KOPT-K1 (cell line): Measurements from ENCODE around the gene ADIPOR2.
"Not testable (repeated sequence)": the region's sequence is repeated elsewhere in the genome, so short reads cannot be mapped to it uniquely, and the experiment has no call there.

ENCODE experiments used
- H3K27ac ChIP-seq: fragments of 200-600 bp; sonication (generic); 2 replicates; pipeline ENCODE4 v1.5.1; 2016; ENCODE audit warnings: antibody characterized with exemption, mild to moderate bottlenecking, low read depth, low read length; ENCODE audit not compliant: poor library complexity, severe bottlenecking
- H3K36me3 ChIP-seq: fragments of 200-600 bp; sonication (generic); 2 replicates; pipeline ENCODE4 v1.5.1; 2017; ENCODE audit warnings: antibody characterized with exemption, mild to moderate bottlenecking, low read length, moderate library complexity; ENCODE audit not compliant: insufficient read depth
- H3K9me3 ChIP-seq: fragments of 200-600 bp; sonication (generic); 2 replicates; pipeline ENCODE4 v1.5.1; 2017; ENCODE audit warnings: antibody characterized with exemption, low read length, mild to moderate bottlenecking; ENCODE audit not compliant: insufficient read depth, poor library complexity, severe bottlenecking

The ADIPOR2 gene

DNA sequence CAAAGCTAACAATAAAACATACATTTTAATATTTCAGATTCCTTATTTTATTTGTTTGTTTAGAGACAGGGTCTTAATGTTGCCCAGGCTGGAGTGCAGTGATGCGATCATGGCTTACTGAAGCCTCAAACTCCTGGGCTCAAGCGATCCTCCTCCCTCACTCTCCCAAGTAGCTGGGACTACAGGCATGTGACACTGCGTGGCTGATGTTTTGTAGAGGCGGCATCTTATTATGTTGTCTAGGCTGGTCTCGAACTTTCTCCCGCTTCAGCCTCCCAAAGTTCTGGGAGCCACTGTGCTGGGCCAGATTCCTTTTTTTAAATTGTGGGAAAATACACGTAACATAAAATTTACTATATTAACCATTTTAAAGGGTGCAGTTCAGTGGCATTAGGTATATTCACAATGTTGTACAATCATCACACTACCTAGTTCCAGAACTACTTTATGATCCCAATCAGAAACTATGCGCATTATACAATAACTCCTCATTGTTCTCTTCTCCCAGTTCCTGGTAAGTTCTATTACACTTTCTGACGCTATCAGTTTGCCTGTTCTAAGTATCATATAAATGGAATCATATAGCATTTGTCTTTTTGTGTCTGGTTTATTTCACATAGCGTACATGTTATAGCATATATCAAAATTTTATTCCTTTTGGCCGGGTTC lies 40.3 kb downstream of the ADIPOR2 start:
- Histone ChIP-seq H3K36me3 (peaks cover 6% of the 10 kb centered on the region; the same call in 1 of the 2 replicates), H3K27ac (no peak overlapping the region), H3K9me3 (no peaks in the 10 kb centered on the region)

DNA sequence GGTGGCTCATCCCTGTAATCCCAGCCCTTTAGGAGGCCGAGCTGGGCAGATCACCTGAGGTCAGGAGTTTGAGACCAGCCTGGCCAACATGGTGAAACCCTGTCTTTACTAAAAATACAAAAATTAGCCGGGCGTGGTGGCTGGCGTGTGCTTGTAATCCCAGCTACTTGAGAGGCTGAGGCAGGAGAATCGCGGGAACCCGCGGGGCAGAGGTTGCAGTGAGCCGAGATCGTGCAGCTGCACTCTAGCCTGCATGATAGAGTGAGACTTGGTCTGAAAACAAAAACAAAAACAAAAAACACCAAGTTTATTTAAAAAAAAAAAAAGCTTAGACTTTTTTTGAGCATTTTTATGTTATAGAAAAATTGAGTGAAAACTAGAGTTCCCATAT lies 40.8 kb downstream of the ADIPOR2 start:
- not testable (repeated sequence) for H3K9me3 ChIP-seq, H3K27ac ChIP-seq, H3K36me3 ChIP-seq

DNA sequence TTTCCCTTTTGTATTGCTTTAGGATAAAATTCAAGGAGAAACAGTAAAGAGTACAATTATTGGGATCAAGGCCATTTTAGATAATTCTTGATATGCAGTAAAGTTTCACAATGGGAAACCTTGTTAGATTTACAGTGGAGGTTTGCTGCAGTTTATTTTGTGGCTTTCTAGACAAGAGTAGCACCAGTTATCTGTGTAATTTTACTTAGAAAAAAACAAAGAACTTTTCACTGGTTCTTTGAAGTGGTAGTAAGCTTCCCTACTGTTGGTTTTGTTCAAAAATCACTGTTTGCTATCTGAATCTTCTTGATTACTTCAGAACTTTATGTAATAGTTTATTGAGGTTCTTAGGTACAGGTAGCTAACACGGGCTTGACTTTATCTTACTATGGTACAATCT lies 42.0 kb downstream of the ADIPOR2 start:
- no peaks in the 10 kb centered on the region for H3K9me3 ChIP-seq
- no peak overlapping the region for H3K27ac ChIP-seq
- H3K36me3 ChIP-seq, result no peaks in the 10 kb centered on the region

DNA sequence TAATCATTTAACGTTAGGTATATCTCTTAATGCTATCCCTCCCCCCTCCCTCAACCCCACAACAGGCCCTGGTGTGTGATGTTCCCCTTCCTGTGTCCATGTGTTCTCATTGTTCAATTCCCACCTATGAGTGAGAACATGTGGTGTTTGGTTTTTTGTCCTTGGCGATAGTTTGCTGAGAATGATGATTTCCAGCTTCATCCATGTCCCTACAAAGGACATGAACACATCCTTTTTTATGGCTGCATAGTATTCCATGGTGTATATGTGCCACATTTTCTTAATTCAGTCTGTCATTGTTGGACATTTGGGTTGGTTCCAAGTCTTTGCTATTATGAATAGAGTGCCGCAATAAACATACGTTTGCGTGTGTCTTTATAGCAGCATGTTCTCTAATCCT lies 42.8 kb downstream of the ADIPOR2 start:
- H3K36me3 ChIP-seq, H3K9me3 ChIP-seq, H3K27ac ChIP-seq: not testable (repeated sequence)

DNA sequence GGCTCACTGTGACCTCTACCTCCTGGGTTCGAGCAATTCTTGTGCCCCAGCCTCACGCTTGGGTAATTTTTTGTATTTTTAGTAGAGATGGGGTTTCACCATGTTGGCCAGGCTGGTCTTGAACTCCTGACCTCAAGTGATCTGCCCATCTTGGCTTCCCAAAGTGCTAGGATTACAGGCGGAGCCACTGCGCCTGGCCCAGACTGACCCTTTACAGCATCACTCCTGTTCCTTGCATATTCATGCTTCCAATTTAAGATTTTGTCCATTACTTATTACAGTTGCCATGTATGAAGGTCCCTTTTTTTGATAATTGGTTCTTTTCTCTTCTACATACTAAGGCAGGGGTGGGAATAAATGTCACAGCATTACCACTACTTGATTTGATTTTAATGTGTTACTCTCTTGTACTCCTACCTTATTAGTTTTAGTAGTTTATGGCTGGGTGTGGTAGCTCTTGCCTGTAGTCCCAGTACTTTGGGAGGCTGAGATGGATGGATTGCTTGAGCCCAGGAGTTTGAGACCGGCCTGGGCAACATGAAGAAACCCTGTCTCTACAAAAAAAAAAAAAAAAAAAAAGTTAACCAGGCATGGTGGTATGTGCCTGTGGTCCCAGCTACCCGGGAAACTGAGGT lies 46.9 kb downstream of the ADIPOR2 start:
- Histone ChIP-seq H3K36me3 (no peaks in the 10 kb centered on the region), H3K9me3 (no peaks in the 10 kb centered on the region), H3K27ac (no peak overlapping the region)

DNA sequence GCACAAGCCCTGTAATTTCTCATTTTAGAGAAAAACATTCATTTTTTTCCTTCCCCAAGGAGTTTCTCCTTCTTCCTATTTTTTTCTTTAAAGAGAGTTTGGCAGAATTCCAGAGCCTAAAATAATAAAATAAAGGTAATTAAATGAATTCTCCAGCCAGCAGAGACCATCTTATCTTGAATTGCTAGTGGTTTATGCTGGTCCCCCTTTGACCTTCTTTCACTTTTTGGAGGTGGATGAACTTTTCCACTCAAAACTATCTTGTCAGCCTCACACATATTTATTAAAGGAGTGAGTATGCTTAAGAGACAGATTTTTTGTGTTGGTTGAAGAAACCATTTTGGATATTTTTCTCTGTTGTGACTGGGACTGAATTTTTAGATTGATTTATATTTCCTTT lies 47.6 kb downstream of the ADIPOR2 start:
- H3K27ac ChIP-seq, result no peak overlapping the region
- peaks cover 1% of the 10 kb centered on the region for H3K9me3 ChIP-seq
- no peaks in the 10 kb centered on the region for H3K36me3 ChIP-seq

DNA sequence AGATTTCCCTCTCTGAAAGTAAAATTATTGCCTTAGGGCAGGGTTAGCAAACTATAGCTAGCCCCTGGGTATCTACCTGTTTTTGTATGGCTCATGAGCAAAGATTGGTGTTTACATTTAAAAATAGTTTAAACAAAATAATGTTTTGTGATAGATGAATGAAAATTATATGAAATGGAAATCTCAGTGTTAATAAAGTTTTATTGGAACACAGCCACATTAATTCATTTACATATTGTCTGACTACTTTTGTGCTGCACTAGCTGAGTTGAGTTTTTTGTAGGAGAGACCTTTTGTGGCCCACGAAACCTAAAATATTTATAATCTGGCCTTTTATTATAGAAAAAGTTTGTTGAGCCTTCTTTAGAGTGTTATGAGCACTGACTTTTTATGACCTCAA lies 48.5 kb downstream of the ADIPOR2 start:
- peaks cover 9% of the 10 kb centered on the region for H3K9me3 ChIP-seq
- no peak overlapping the region for H3K27ac ChIP-seq
- H3K36me3 ChIP-seq, result peaks cover 4% of the 10 kb centered on the region; the same call in 1 of the 2 replicates

DNA sequence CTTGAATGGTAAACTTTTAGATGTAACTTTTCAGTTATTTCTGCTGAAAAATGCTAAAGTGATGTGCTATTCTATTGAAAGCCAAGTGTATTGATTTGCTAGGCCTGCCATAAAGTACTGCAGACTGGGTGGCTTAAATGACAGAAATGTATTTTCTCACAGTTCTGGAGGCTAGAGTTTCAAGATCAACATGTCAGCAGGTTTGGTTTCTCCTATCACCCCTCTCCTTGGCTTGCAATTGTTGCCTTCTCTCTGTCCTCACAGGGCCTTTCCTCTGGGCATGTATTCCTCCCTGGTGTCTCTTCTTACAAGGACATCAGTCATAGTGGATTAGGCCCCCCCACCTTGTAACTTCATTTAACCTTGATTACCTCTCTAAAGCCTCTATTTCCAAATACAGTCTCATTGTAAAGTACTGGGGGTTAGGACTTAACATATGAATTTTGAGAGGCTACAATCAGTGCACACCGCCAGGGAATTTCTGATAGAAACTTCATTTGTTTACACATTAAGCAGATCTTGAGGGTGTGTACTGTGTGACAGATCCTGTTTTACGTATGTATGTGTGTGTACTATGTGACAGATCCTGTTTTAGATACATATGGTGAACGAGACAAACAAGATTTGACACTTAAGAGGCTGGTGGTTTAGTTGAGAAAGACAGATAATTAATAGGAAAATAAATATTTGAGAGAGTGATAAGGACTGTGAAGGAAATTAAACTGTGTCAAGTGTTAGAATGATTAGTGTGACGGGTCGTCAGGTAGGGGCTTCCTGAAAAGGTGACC lies 49.5 kb downstream of the ADIPOR2 start:
- H3K27ac ChIP-seq, result no peak overlapping the region
- peaks cover 16% of the 10 kb centered on the region for H3K9me3 ChIP-seq
- H3K36me3 ChIP-seq, result peaks cover 12% of the 10 kb centered on the region

DNA sequence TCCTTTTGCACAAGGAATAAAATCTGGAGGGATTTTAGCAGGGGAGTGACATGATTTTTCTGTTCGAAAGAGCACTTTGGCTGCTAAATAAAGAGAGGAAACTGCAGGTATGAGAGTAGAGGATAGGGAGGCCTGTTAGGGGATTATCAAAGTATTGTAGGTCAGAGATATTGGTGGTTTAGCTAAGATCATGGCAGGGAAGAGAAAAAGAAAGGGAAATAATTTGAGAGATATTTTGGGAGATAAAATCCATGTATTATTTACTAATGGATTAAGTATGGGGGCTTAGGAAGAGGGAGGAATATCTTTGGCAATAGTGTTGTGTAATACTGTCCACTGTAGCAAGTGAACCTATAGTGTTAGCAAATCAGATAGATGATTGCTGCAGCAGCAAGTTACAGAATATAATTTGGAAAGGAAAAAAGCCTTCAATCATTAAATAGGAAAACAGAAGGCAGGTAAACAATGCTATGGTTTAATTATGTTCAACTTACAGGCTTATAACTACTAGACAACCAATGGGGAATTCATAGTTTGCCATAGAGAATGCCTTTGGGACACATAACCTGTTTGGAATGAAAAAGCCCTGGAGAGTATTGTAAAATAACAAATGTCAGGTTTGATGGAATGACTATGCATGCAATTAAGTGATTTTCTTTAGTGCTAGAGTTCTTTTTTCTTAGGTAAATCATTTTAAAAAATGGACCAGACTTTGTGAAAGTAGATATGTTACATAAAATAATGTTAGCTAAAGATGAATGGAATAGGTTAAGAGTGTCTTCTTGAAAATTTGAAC lies 50.5 kb downstream of the ADIPOR2 start:
- peak overlapping the region; percentile 0 for H3K27ac ChIP-seq
- peaks cover 23% of the 10 kb centered on the region for H3K9me3 ChIP-seq
- H3K36me3 ChIP-seq, result peaks cover 21% of the 10 kb centered on the region

DNA sequence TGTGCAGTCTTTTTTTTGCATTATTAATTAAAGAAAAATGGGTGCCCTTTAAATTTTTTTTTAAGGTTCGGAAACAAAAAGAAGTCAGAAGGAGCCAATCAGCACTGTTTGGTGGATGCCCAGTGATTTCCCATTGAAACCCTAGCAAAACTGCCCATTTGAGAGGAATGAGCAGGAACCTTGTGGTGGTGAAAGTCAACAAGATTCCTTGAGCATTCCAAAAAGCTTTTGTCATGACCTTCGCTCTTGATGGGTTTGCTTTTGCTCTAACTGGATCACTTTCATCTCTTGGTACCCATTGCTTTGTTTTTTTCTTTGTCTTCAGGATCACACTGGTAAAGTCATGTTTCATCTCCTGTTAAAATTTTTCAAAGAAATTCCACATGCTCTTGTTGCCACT lies 54.1 kb downstream of the ADIPOR2 start:
- peaks cover 41% of the 10 kb centered on the region for H3K9me3 ChIP-seq
- H3K27ac ChIP-seq, result no peak overlapping the region
- H3K36me3 ChIP-seq, result peaks cover 40% of the 10 kb centered on the region

DNA sequence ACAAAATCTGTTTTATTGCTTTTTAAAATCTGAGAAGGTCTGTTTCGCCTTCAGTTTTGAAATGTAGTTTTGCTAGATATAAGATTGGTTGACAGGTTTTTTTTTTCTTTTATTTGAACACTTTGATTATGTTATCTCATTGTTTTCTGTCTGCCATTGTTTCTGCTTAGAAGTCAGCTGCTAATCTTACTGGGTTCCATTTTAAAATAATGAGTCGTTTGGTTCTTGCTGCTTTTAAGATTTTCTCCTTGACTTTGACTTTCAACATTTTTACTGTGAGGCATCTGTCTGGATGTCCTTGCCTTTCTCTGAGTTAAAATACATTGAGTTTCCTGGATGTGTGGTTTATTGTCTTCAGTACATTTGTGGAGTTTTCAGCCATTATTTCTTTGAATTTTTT lies 56.7 kb downstream of the ADIPOR2 start:
- H3K9me3 ChIP-seq, result peaks cover 41% of the 10 kb centered on the region
- H3K36me3 ChIP-seq, result peaks cover 40% of the 10 kb centered on the region
- H3K27ac ChIP-seq, result no peak overlapping the region

DNA sequence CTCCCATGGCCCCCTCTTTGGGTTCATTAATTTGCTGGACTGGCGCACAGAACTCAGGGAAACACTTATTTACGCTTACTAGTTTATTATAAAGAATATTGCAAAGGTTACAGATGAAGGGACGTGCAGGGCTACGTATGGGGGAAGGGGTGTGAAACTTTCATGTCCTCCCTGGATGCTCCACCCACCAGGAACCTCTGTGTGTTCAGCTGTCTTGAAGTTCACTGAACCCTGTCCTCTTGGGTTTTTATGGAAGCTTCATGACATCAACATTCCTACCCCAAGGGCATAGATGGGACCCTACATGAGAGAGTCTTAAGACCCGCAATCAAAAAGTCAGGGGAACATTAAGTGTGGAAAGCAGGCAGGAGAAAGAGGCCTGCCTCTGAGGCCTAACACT lies 58.1 kb downstream of the ADIPOR2 start:
- no peak overlapping the region for H3K27ac ChIP-seq
- peaks cover 34% of the 10 kb centered on the region for H3K9me3 ChIP-seq
- peaks cover 42% of the 10 kb centered on the region for H3K36me3 ChIP-seq

DNA sequence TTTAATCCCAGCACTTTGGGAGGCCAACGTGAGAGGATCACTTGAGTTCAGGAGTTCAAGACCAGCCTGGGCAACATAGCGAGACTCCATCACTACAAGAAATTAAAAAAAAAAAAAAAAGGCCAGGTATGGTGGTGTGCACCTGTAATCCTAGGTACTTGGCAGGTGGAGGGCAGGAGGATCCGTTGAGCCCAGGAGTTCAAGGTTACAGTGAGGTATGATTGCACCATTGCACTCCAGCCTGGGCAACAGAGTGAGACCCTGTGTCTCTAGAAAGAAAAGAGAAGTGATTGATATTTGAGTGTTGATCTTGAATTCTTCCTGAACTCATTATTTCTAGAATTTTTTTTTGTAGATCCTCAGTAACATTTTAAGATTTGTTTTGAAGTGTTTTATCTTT lies 59.4 kb downstream of the ADIPOR2 start:
- peaks cover 26% of the 10 kb centered on the region for H3K9me3 ChIP-seq
- no peak overlapping the region for H3K27ac ChIP-seq
- H3K36me3 ChIP-seq, result peaks cover 41% of the 10 kb centered on the region

DNA sequence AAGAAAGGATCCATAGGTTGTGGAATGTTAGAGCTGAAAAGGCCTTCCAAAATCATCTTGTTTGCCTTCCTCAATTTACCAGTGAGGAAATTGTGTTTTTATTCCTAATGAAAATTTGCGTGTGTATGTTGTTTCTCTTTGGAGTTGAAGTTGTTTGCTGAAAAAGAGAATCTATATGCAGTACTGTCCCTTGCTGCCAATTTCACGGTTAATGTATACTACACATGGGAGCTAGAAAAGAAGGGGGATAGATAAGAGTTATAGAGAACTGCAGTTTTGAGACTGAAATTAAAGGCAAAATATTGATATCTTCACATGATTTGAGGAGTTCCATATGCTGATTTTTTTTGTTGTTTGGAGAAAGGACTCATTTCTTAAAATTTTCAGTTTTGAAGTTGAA lies 67.5 kb downstream of the ADIPOR2 start:
- H3K36me3 ChIP-seq, result peaks cover 77% of the 10 kb centered on the region
- H3K9me3 ChIP-seq, result no peaks in the 10 kb centered on the region
- H3K27ac ChIP-seq, result no peak overlapping the region

DNA sequence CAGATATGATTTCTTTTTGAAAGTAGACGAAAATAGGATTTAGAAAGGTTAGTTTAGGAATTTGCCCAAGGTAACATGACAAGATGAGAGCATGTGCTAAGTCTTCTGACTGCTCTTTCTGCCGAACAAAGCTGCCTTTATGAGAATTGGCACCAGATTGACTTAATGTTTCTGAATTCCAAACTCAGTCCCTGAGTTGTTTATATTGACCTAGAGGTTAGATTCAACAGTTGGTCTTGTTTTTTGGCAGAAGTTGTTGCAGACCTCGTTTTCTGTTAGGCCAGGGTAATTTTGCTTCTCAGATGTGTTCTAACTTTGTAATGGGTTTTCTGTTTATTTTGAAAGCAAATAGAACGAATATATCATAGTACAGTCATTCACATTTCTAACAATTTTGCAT lies 68.0 kb downstream of the ADIPOR2 start:
- H3K36me3 ChIP-seq, result peaks cover 81% of the 10 kb centered on the region
- H3K27ac ChIP-seq, result no peak overlapping the region
- no peaks in the 10 kb centered on the region for H3K9me3 ChIP-seq
